GM18951 (cell line): ENCODE data around the gene LRFN2.

Experiments used
- POLR2A ChIP-seq: IDR thresholded peaks from 4 replicates; pipeline ENCODE4 v1.6.1; 2011; ENCODE audit warnings: mild to moderate bottlenecking; ENCODE audit not compliant: insufficient read length, insufficient read depth; ENCODE audit errors: extremely low read depth
- in situ Hi-C: fragments of 300-500 bp; cut with MboI; formaldehyde crosslinking; loops from one replicate; pipeline ENCODE4 v1.12.0; 2022; ENCODE audit warnings: low sequenced_read_pairs, mixed read lengths, inconsistent platforms; ENCODE audit not compliant: unreplicated experiment

LRFN2 gene

DNA sequence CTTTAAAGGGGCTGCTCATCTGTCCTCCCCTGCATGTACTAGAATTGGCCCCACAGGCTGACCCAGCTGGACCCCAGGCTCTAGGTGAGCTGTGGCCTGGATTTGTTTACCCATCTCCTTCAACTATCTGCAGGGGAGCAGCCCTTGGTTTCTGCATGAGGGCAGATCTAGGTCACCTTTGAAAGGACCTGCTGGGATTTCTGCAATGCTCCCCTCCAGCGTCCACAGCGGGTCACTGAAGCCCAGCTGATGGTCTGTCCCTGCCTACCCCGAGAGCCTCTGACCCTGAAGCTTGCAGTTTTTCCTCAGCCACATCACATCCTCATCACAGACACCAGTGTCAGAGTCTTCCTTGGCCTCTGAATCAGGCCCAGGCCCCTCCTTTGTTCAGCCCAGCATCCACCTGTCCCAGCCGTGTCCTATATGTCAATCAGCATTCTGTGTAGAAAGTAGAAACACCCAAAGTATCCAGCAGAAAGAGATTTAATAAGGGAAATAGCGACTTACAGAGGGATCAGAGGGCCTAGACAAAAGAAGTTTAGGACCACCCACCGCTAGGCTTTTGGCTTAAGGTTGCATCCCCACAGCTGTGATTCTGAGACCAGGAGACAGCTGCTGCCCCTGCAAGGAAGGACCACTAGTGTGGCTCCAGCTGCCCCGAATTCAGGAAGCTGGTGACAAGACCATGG, 243.1 kb downstream of the LRFN2 start:
- no peak for TF ChIP-seq POLR2A

DNA sequence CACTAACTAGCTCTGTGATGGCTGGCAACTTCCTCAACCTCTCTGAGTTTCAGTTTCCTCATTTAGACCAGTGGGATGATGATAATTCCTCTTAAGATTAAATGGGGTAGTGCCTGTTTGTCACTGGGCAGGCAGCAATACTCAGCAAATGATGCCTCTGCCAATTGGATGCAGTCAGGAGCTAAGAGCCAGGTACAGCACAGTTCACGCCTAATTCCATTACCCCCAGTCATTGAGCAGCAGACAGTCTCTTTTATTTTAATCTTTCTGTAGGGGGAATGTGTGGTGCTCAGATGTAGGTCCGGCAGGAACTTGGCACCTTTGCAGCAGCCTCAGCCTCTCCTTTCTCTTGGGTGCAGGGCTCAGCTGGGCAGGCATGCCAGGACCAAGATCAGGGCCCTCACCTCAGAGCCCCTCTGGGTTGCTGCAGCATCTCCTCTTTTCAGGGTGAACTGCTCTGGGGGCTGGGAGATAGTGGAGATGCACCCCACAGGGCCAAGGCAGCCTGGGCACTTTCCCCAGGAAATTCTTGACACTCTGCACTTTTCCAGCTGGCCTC, 243.8 kb downstream of the LRFN2 start:
- in situ Hi-C loops = no loop called here
- TF ChIP-seq POLR2A = no peak

More for the DNA sequence above, 243.1 kb downstream of the LRFN2 start:
- in situ Hi-C loops = no loop called here

DNA sequence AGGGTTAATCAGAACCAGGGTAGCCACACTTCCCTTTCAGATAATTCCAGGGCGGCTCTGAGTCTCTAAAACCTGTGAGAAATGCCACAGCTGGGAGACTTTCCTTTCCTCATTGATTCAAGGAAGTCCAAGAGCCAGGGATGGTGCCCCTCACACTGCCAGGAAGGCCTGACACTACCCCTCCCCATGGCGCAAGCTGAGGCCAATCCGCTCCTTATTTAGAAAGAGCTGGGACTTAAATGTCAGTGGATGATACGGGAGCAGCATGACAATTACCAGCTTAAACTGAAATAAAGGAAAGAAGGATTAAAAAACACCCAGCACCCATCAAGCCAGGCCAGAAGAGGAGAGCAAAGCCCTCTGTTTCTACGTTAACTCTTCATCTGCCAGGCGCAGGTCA, 244.4 kb downstream of the LRFN2 start:
- TF ChIP-seq POLR2A = no peak
- in situ Hi-C loops = no loop called here

DNA sequence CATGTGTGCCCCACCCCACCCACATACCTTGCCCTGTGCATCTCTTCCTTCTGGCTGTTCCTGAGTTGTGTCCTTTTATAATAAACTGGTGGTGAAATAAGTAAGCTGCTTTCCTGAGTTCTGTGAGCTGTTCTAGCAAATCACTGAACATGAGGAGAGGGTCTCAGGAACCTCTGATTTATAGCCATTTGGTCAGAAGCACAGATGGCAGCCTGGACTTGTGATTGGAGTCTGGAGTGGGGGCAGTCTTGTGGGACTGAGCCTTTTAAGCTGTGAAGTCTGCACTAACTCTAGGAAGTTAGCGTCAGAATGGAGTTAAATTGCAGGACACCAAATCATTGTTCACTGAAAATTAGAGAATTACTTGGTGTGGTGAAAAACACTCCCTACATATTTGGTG, 245.4 kb downstream of the LRFN2 start:
- in situ Hi-C loops = no loop called here
- TF ChIP-seq POLR2A = no peak
